Suprapubic skin (tissue), 4 donors: ENCODE data around the gene SENP5. TPM values are rescaled to one million over a fixed set of nuclear protein-coding genes. Genes with fewer than 3 reads are reported as not detected.
"Not testable (repeated sequence)": the region's sequence is repeated elsewhere in the genome, so short reads cannot be mapped to it uniquely, and the experiment has no call there.

Experiments used
- DNase-seq, 2 donors: peaks; one replicate each; pipeline ENCODE4 v3.0.0-alpha.2; 2019; ENCODE audit warnings: low spot score in 2 of 2
- H3K27ac ChIP-seq: fragments of 200-600 bp; sonication (generic); one replicate; pipeline ENCODE4 v1.5.1; 2019
- H3K27me3 ChIP-seq: fragments of 200-600 bp; sonication (generic); one replicate; pipeline ENCODE4 v1.5.1; 2019
- H3K36me3 ChIP-seq: fragments of 200-600 bp; sonication (generic); one replicate; pipeline ENCODE4 v1.5.1; 2019
- H3K4me1 ChIP-seq: fragments of 200-600 bp; sonication (generic); one replicate; pipeline ENCODE4 v1.5.1; 2019
- H3K4me3 ChIP-seq: fragments of 200-600 bp; sonication (generic); one replicate; pipeline ENCODE4 v1.5.1; 2019; ENCODE audit warnings: mild to moderate bottlenecking
- H3K9me3 ChIP-seq: fragments of 200-600 bp; sonication (generic); one replicate; pipeline ENCODE4 v1.5.1; 2019
- CTCF ChIP-seq, 2 donors: fragments of 200-600 bp in 1 of 2; fragments of 450-650 bp in 1 of 2; sonication (generic) in 1 of 2; IDR thresholded peaks; one replicate each; pipeline ENCODE4 v1.5.1; 2016 to 2019; ENCODE audit warnings: antibody characterized with exemption in 2 of 2, mild to moderate bottlenecking in 1 of 2, moderate library complexity in 1 of 2
- EP300 ChIP-seq: sonication (generic); formaldehyde crosslinking; IDR thresholded peaks from one replicate; pipeline ENCODE4 v1.6.1; 2017; ENCODE audit warnings: antibody characterized with exemption
- POLR2A ChIP-seq, 2 donors: fragments of 450-650 bp; IDR thresholded peaks; one replicate each; pipeline ENCODE4 v1.6.1; 2017; ENCODE audit warnings: antibody characterized with exemption in 2 of 2, mild to moderate bottlenecking in 2 of 2, moderate library complexity in 2 of 2
- POLR2AphosphoS5 ChIP-seq, 3 donors: sonication (generic); formaldehyde crosslinking; IDR thresholded peaks; one replicate each; pipeline ENCODE4 v1.6.1; 2017; ENCODE audit warnings: antibody characterized with exemption in 3 of 3
- WGBS: methylation state at CpG from one replicate; pipeline ENCODE4 v1.1.5; 2018; 5-methylcytosine and 5-hydroxymethylcytosine counted together
- total RNA-seq, 4 donors: library from RNA; depleted of rRNA; stranded (reverse); fragments of >200 nt; gene quantifications; one replicate each; pipeline ENCODE4 v1.1.0, GENCODE V29; 2016

The SENP5 gene
- 100 to 1,000 TPM in 1 of 4 donors, 10 to 100 TPM in 3; 34.9 to 112 (median 37.7) TPM for total RNA-seq

- H3K36me3 ChIP-seq, result peaks cover 4% of the 10 kb centered on the region
- no peaks in the 10 kb centered on the region for H3K9me3 ChIP-seq
- H3K4me1 ChIP-seq, result peaks cover 22% of the 10 kb centered on the region
- peak within 1 kb of the TSS; percentile 95 for H3K4me3 ChIP-seq
- WGBS, result 1% methylated on average over 40 of the region's 93 CpGs
- TF ChIP-seq CTCF (IDR thresholded peaks at IDR 0.05) (no peak), POLR2A (IDR thresholded peaks at IDR 0.05) (peak; percentile 90 to 93), EP300 (no peak), POLR2AphosphoS5 (IDR thresholded peaks at IDR 0.05) (peak; percentile 78 to 89 (median 82))
- peak; percentile 90 to 92 for DNase-seq
- peak within 1 kb of the TSS; percentile 96 for H3K27ac ChIP-seq
- no peaks in the 10 kb centered on the region for H3K27me3 ChIP-seq
Observed at GRCh38 chr3:196867507-196868296, at the start of gene SENP5. Gene SENP5 (plus strand): TSS chr3:196867920. CDS start chr3:196885182, 17,262 bp downstream.

- H3K4me1 ChIP-seq, result no peaks in the 10 kb centered on the region
- no peak overlapping the region for H3K27ac ChIP-seq
- H3K27me3 ChIP-seq, result no peaks in the 10 kb centered on the region
- WGBS, result 89% methylated on average over 6 of the region's 6 CpGs
- H3K4me3 ChIP-seq, result no peak overlapping the region
- TF ChIP-seq POLR2AphosphoS5 (IDR thresholded peaks at IDR 0.05) (no peak), POLR2A (IDR thresholded peaks at IDR 0.05) (no peak), CTCF (IDR thresholded peaks at IDR 0.05) (no peak), EP300 (no peak)
- no peak for DNase-seq
- no peaks in the 10 kb centered on the region for H3K9me3 ChIP-seq
- H3K36me3 ChIP-seq, result peaks cover 96% of the 10 kb centered on the region
Observed at GRCh38 chr3:196821806-196822355, 45.8 kb upstream of the SENP5 start.

- DNase-seq, H3K9me3 ChIP-seq, H3K4me1 ChIP-seq, H3K27ac ChIP-seq, H3K27me3 ChIP-seq, H3K4me3 ChIP-seq: not testable (repeated sequence)
- peaks cover 49% of the 10 kb centered on the region for H3K36me3 ChIP-seq
- WGBS, result 95% methylated on average over 3 of the region's 3 CpGs
Observed at GRCh38 chr3:196829651-196830050, 38.1 kb upstream of the SENP5 start.

GRCh38 chr3:196835086-196835485 is 32.6 kb upstream of the SENP5 start:
- DNase-seq, result no peak
- no peak overlapping the region for H3K27ac ChIP-seq
- H3K4me1 ChIP-seq, result no peaks in the 10 kb centered on the region
- no peak overlapping the region for H3K4me3 ChIP-seq
- H3K36me3 ChIP-seq, result peaks cover 17% of the 10 kb centered on the region
- TF ChIP-seq EP300 (no peak), POLR2AphosphoS5 (IDR thresholded peaks at IDR 0.05) (no peak), POLR2A (IDR thresholded peaks at IDR 0.05) (no peak), CTCF (IDR thresholded peaks at IDR 0.05) (no peak)
- no peaks in the 10 kb centered on the region for H3K9me3 ChIP-seq
- H3K27me3 ChIP-seq, result no peaks in the 10 kb centered on the region
- 74% methylated on average over 8 of the region's 8 CpGs for WGBS

- 79% methylated on average over 1 of the region's 1 CpG for whole genome bisulfite sequencing
Observed at GRCh38 chr3:196836626-196837025, 31.1 kb upstream of the SENP5 start.

GRCh38 chr3:196837819-196838420 is 29.8 kb upstream of the SENP5 start:
- H3K9me3 ChIP-seq, result no peaks in the 10 kb centered on the region
- H3K4me1 ChIP-seq, result no peaks in the 10 kb centered on the region
- H3K27me3 ChIP-seq, result no peaks in the 10 kb centered on the region
- WGBS, result 50% methylated on average over 3 of the region's 3 CpGs
- H3K4me3 ChIP-seq, result no peak overlapping the region
- no peaks in the 10 kb centered on the region for H3K36me3 ChIP-seq
- peak; percentile 67 to 81 for DNase-seq
- TF ChIP-seq CTCF (IDR thresholded peaks at IDR 0.05) (peak; percentile 46 to 61), POLR2AphosphoS5 (IDR thresholded peaks at IDR 0.05) (no peak)
- no peak overlapping the region for H3K27ac ChIP-seq

More at GRCh38 chr3:196836626-196837025, 31.1 kb upstream of the SENP5 start:
- not testable (repeated sequence) for DNase-seq, H3K27me3 ChIP-seq, H3K4me1 ChIP-seq, H3K9me3 ChIP-seq, H3K4me3 ChIP-seq, H3K27ac ChIP-seq, H3K36me3 ChIP-seq

GRCh38 chr3:196839351-196839750 is 28.4 kb upstream of the SENP5 start:
- not testable (repeated sequence) for H3K27ac ChIP-seq, H3K27me3 ChIP-seq, DNase-seq, H3K36me3 ChIP-seq, H3K4me1 ChIP-seq, H3K9me3 ChIP-seq, H3K4me3 ChIP-seq
- WGBS, result 86% methylated on average over 6 of the region's 6 CpGs
